Measurements from ENCODE around the gene DPAGT1.
A peak's percentile ranks its signal among the peaks of the same experiment; 100 is the strongest.

Gene DPAGT1

GRCh38 chr11:119110439-119110838 is 8.8 kb upstream of the DPAGT1 start:
- no peak for DNase-seq (ENCODE audit: low spot score)
- Histone ChIP-seq H3K4me3 (no peak overlapping the region), H3K27ac (no peak overlapping the region)
- TF ChIP-seq, protein P1, sequence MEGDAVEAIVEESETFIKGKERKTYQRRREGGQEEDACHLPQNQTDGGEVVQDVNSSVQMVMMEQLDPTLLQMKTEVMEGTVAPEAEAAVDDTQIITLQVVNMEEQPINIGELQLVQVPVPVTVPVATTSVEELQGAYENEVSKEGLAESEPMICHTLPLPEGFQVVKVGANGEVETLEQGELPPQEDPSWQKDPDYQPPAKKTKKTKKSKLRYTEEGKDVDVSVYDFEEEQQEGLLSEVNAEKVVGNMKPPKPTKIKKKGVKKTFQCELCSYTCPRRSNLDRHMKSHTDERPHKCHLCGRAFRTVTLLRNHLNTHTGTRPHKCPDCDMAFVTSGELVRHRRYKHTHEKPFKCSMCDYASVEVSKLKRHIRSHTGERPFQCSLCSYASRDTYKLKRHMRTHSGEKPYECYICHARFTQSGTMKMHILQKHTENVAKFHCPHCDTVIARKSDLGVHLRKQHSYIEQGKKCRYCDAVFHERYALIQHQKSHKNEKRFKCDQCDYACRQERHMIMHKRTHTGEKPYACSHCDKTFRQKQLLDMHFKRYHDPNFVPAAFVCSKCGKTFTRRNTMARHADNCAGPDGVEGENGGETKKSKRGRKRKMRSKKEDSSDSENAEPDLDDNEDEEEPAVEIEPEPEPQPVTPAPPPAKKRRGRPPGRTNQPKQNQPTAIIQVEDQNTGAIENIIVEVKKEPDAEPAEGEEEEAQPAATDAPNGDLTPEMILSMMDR (IDR thresholded peaks at IDR 0.05): no peak

GRCh38 chr11:119109843-119110242 is 8.2 kb upstream of the DPAGT1 start:
- Histone ChIP-seq H3K27ac (no peak overlapping the region), H3K4me3 (no peak overlapping the region)
- no peak for DNase-seq (ENCODE audit: low spot score)
- TF ChIP-seq, protein P1 (IDR thresholded peaks at IDR 0.05): no peak

DNA sequence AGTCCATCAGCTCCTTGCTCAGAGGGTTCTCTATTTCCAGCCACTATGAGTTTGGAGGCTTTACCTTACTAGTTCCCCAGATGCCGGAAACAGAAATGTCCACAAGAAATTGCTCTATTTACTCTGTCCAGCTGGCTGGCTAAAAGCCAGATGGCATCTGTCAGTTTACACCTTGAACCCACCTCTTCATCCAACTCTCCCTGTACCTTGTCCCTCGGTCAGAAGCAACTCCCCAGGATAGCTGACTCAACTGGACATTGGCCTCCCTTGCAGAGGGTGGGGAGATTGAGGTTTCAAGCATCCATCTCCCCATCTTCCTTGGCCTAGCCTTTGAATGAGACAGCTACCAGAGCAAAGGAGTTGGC is 7.2 kb upstream of the DPAGT1 start:
- peak overlapping the region in 1 of 2 donors; percentile 85 for H3K27ac ChIP-seq
- TF ChIP-seq, protein P1 (IDR thresholded peaks at IDR 0.05): no peak
- peak overlapping the region; percentile 98 for H3K4me3 ChIP-seq
- DNase-seq (ENCODE audit: low spot score): no peak

DNA sequence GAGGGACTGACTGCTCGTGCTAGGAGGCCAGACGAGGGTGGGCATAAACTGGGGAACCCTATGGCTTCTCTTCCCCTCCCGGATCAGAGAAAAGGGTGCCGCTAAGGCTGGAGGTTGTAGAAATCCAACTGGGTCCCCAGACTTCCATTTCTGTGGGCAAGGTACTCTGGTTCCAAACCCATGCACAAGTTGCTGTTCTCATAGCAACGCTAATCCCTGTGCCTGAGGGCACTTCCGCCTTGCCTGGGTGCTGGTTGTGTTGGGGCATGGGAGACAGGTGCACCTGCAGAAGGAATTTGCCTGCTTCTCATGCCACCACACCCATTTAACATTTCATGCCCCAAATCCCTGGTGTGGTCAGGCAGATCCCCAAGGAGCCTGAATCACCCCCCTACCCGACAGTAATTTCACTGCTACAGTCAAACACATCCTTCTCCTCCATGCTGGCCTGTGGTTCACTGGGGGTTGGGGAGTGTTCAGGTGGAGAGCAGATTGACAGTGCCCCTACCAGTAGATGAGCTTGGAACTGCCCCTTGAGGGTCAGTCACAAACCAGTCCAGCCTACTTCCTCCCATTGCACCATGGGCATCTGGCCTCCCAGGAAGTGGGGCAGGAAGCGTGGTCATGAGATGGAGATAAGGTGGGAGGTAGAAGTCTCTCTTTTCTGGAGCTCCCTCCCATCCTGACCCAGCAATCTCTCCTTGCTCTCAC is 6.6 kb upstream of the DPAGT1 start:
- peak overlapping the region; percentile 78 to 85 for H3K27ac ChIP-seq
- TF ChIP-seq, protein P1 (IDR thresholded peaks at IDR 0.05): no peak
- peak overlapping the region; percentile 98 for H3K4me3 ChIP-seq
- no peak for DNase-seq (ENCODE audit: low spot score)

- DNase-seq (ENCODE audit: low spot score): no peak
- Histone ChIP-seq H3K4me3 (peak overlapping the region; percentile 98), H3K27ac (peak overlapping the region; percentile 78 to 85)
- TF ChIP-seq, protein P1 (IDR thresholded peaks at IDR 0.05): no peak
These were observed 6.0 kb upstream of the DPAGT1 start for GRCh38 chr11:119107538-119108145.

GRCh38 chr11:119106564-119107537 is 5.2 kb upstream of the DPAGT1 start, which contains the start of gene C2CD2L:
C2CD2L (plus strand) TSS chr11:119107344; CDS start chr11:119107742, 398 bp downstream.
- Histone ChIP-seq H3K4me3 (peak within 1 kb of the TSS; percentile 98), H3K27ac (peak within 1 kb of the TSS; percentile 78 to 85)
- DNase-seq (ENCODE audit: low spot score): peak; percentile 94
- TF ChIP-seq, protein P1 (IDR thresholded peaks at IDR 0.05): no peak
